T-helper 1 cell (primary cell): Measurements from ENCODE around the gene CDC42BPG.

Experiments
- DNase-seq, 5 donors: peaks; one replicate each; pipeline ENCODE4 v3.0.0-alpha.2; 2012 to 2020

CDC42BPG gene

GRCh38 chr11:64803158-64803845 is 41.2 kb downstream of the CDC42BPG start, which contains the start of gene MAP4K2:
Gene MAP4K2, minus strand, starts transcription at chr11:64803214. Its CDS starts 65 bp downstream, at chr11:64803149.
- DNase-seq: peak; percentile 78 to 93 (median 84)

GRCh38 chr11:64802370-64803157 is 41.9 kb downstream of the CDC42BPG start:
- peak in 2 of 5 donors; percentile 32 for DNase-seq

- DNase-seq: no peak
Observed at GRCh38 chr11:64801561-64802369, 42.7 kb downstream of the CDC42BPG start.

- DNase-seq: no peak
Observed at GRCh38 chr11:64801158-64801464, 43.3 kb downstream of the CDC42BPG start.

GRCh38 chr11:64800303-64801157 is 43.9 kb downstream of the CDC42BPG start:
- no peak for DNase-seq

GRCh38 chr11:64799623-64800302 is 44.7 kb downstream of the CDC42BPG start:
- no peak for DNase-seq

GRCh38 chr11:64799256-64799622 is 45.2 kb downstream of the CDC42BPG start:
- no peak for DNase-seq

GRCh38 chr11:64796757-64797541 is 47.5 kb downstream of the CDC42BPG start:
- DNase-seq: no peak

GRCh38 chr11:64796047-64796756 is 48.3 kb downstream of the CDC42BPG start:
- DNase-seq: no peak

- no peak for DNase-seq
Observed at GRCh38 chr11:64794526-64794925, 49.9 kb downstream of the CDC42BPG start.

GRCh38 chr11:64793271-64794160 is 50.9 kb downstream of the CDC42BPG start:
- DNase-seq: no peak

- no peak for DNase-seq
Observed at GRCh38 chr11:64792482-64792881, 52.0 kb downstream of the CDC42BPG start.

GRCh38 chr11:64791781-64792291 is 52.6 kb downstream of the CDC42BPG start:
- no peak for DNase-seq

GRCh38 chr11:64790205-64791095 is 54.0 kb downstream of the CDC42BPG start:
- DNase-seq: no peak

GRCh38 chr11:64789331-64790204 is 54.9 kb downstream of the CDC42BPG start:
- no peak for DNase-seq

GRCh38 chr11:64788321-64789215 is 55.9 kb downstream of the CDC42BPG start:
- DNase-seq: no peak
